C4-2B (cell line): ENCODE measurements around the gene RANGAP1.

Experiments
- CTCF ChIP-seq: fragments of 450-650 bp; conservative IDR thresholded peaks from 2 replicates; pipeline ENCODE4 v1.5.1; 2017; ENCODE audit warnings: mild to moderate bottlenecking
- ZFX ChIP-seq: fragments of 450-650 bp; IDR thresholded peaks from 2 replicates; pipeline ENCODE4 v1.6.1; 2017

GRCh38 chr22:41302811-41303210 is 16.8 kb upstream of the RANGAP1 start:
- TF ChIP-seq CTCF (no peak), ZFX (no peak)
